ENCODE results near the gene FSTL3. TPM values are rescaled to one million over a fixed set of nuclear protein-coding genes. Genes with fewer than 3 reads are reported as not detected.

The FSTL3 gene
- total RNA-seq, 1 experiment from 2014 or later: 6.8 TPM

DNA sequence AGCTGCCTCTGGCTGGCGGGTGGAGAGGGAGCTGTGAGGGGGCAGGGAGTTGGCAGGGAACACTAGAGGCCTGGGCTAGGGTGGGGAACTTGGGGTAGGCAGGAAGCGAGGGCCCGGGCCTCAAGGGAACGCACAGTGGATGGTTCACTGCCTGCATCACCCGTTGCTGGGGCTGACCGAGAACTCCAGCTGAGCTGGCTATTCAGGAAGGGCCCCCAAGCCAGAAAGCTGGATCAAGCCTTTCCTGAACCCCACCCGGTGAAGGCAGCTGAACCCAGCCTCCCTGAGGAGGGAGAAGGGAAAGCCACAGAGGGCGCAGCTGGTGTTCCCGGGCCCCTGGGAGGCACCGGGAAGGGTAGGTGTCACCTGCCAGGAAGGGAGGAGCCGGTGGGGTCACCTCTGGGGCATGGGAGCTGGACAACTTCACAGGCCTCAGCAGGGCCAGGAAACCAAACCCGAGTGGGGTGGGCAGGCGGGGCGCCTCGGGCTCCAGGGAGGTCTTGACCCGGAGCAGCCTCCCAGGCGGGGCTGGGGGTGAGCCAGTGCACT, 46.4 kb downstream of the FSTL3 start:
- Histone ChIP-seq H3K23me2 (ENCODE audit: insufficient read length, low read depth, low read length, poor library complexity, severe bottlenecking) (no peaks in the 10 kb centered on the region), H2AK5ac (ENCODE audit: insufficient read length, low read length) (no peak overlapping the region), H2BK12ac (ENCODE audit: insufficient read length, low read depth, low read length) (no peak overlapping the region), H3K79me2 (ENCODE audit: insufficient read depth, low read length) (no peaks in the 10 kb centered on the region), H2BK5ac (ENCODE audit: insufficient read length, low read length) (no peak overlapping the region), H4K5ac (ENCODE audit: insufficient read length, low read depth, low read length) (no peak overlapping the region), H3K27ac (ENCODE audit: insufficient read length, low read depth, low read length) (no peak overlapping the region), H3K4me1 (ENCODE audit: insufficient read depth, low read length) (no peaks in the 10 kb centered on the region), H3K79me1 (ENCODE audit: insufficient read depth, low read depth, low read length, poor library complexity, severe bottlenecking) (no peaks in the 10 kb centered on the region), H2BK20ac (ENCODE audit: low read depth, low read length, poor library complexity, severe bottlenecking) (no peak overlapping the region), H2BK120ac (ENCODE audit: low read depth, low read length, poor library complexity, severe bottlenecking) (no peak overlapping the region), H3K18ac (ENCODE audit: insufficient read length, low read depth, low read length) (no peak overlapping the region), H3K9ac (ENCODE audit: extremely low read depth, insufficient read length, low read length) (no peak overlapping the region), H3K27me3 (ENCODE audit: insufficient read depth, low read length) (no peaks in the 10 kb centered on the region), H4K20me1 (ENCODE audit: control insufficient read depth, insufficient read depth, insufficient read length) (no peaks in the 10 kb centered on the region), H3K9me3 (ENCODE audit: control insufficient read depth, low read depth, low read length) (no peaks in the 10 kb centered on the region), H3K4ac (ENCODE audit: low read depth, low read length) (no peak overlapping the region), H2BK15ac (ENCODE audit: low read depth, low read length) (no peak overlapping the region; the same call in 1 of the 2 replicates), H4K8ac (replicated peaks; ENCODE audit: insufficient read length, low read depth, low read length) (no peak overlapping the region), H3K4me2 (ENCODE audit: insufficient read depth, insufficient read length, low read length) (no peak overlapping the region), H3T11ph (ENCODE audit: low read length) (no peak overlapping the region), H2AFZ (ENCODE audit: low read length) (no peak overlapping the region), H3K56ac (ENCODE audit: insufficient read length, low read depth, low read length) (no peak overlapping the region), H3K14ac (ENCODE audit: insufficient read depth, low read length) (no peak overlapping the region), H3K23ac (ENCODE audit: insufficient read length, low read depth, low read length) (no peak overlapping the region), H4K91ac (ENCODE audit: insufficient read length, low read depth, low read length) (no peak overlapping the region)
- no peak for DNase-seq
- no peaks in the 10 kb centered on the region for H3K27me3 Mint-ChIP-seq (ENCODE audit: low read depth)
- no peak overlapping the region for H3K4me3 Mint-ChIP-seq
- H3K36me3 Mint-ChIP-seq (ENCODE audit: insufficient read depth in 1 of 3, low read depth in 3 of 3): peaks cover 2 to 5% (median 5%) of the 10 kb centered on the region in 3 experiments; a peak in 6 of 7 replicates
- peaks cover 7 to 9% of the 10 kb centered on the region in 2 experiments; a peak in 3 of 4 replicates for H3K4me1 Mint-ChIP-seq
- TF ChIP-seq, protein P1, sequence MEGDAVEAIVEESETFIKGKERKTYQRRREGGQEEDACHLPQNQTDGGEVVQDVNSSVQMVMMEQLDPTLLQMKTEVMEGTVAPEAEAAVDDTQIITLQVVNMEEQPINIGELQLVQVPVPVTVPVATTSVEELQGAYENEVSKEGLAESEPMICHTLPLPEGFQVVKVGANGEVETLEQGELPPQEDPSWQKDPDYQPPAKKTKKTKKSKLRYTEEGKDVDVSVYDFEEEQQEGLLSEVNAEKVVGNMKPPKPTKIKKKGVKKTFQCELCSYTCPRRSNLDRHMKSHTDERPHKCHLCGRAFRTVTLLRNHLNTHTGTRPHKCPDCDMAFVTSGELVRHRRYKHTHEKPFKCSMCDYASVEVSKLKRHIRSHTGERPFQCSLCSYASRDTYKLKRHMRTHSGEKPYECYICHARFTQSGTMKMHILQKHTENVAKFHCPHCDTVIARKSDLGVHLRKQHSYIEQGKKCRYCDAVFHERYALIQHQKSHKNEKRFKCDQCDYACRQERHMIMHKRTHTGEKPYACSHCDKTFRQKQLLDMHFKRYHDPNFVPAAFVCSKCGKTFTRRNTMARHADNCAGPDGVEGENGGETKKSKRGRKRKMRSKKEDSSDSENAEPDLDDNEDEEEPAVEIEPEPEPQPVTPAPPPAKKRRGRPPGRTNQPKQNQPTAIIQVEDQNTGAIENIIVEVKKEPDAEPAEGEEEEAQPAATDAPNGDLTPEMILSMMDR (conservative IDR thresholded peaks at IDR 0.05): no peak
- no peaks in the 10 kb centered on the region for H3K9me3 Mint-ChIP-seq
- H3K27ac Mint-ChIP-seq: no peak overlapping the region
- WGBS (ENCODE audit: extremely low coverage, insufficient read length, low lambda C conversion rate): no CpG with 5 or more reads among the region's 17 CpGs

All from H9 (cell line).